HG02642 (cell line): Measurements from ENCODE around the gene PXMP4.

Experiments
- ATAC-seq: cut with Tn5 transposase; IDR thresholded peaks from one replicate; pipeline ENCODE4 v1.9.1; 2021; ENCODE audit warnings: mild to moderate bottlenecking; ENCODE audit not compliant: unreplicated experiment, poor library complexity

The PXMP4 gene

GRCh38 chr20:33732166-33732970, 12.3 kb upstream of the PXMP4 start:
- ATAC-seq = peak; percentile 58

- ATAC-seq = peak; percentile 87
These were observed 11.6 kb upstream of the PXMP4 start, which contains the start of gene ZNF341 for GRCh38 chr20:33731693-33732165. TSS of gene ZNF341 (plus strand) at chr20:33731996. CDS start at chr20:33732022, 26 bp downstream.

GRCh38 chr20:33730946-33731692, 11.0 kb upstream of the PXMP4 start:
- no peak for ATAC-seq

- ATAC-seq = no peak
These were observed 9.0 kb upstream of the PXMP4 start for GRCh38 chr20:33729101-33729500.

- ATAC-seq = no peak
These were observed 8.4 kb upstream of the PXMP4 start for GRCh38 chr20:33728463-33728862.

- no peak for ATAC-seq
These were observed 7.7 kb upstream of the PXMP4 start for GRCh38 chr20:33727806-33728205.

- no peak for ATAC-seq
These were observed 7.0 kb upstream of the PXMP4 start for GRCh38 chr20:33727115-33727479.

- ATAC-seq = no peak
These were observed 5.6 kb upstream of the PXMP4 start for GRCh38 chr20:33725607-33726264.

GRCh38 chr20:33724439-33725094, 4.5 kb upstream of the PXMP4 start:
- ATAC-seq = no peak

- ATAC-seq = no peak
These were observed 1.5 kb upstream of the PXMP4 start for GRCh38 chr20:33721391-33722140.

- no peak for ATAC-seq
These were observed 677 bp downstream of the PXMP4 start for GRCh38 chr20:33719277-33719988.

GRCh38 chr20:33716498-33716897, 3.6 kb downstream of the PXMP4 start:
- no peak for ATAC-seq

GRCh38 chr20:33713865-33714367, 6.2 kb downstream of the PXMP4 start:
- ATAC-seq = no peak

- ATAC-seq = no peak
These were observed 8.7 kb downstream of the PXMP4 start for GRCh38 chr20:33711446-33711738.

- no peak for ATAC-seq
These were observed 9.2 kb downstream of the PXMP4 start for GRCh38 chr20:33710681-33711445.

GRCh38 chr20:33709905-33710541, 10.1 kb downstream of the PXMP4 start:
- no peak for ATAC-seq

- no peak for ATAC-seq
These were observed 10.7 kb downstream of the PXMP4 start for GRCh38 chr20:33709398-33709797.

- ATAC-seq = no peak
These were observed 12.4 kb downstream of the PXMP4 start for GRCh38 chr20:33707668-33708067.
